Stimulated activated naive CD4-positive, alpha-beta T cell treated with Interleukin-2 at 50 U/mL for 16 hours (primary cell): ENCODE data around the gene UCHL3.

Experiments
- DNase-seq: peaks from one replicate; lab custom pipeline; 2025; lab: John Stamatoyannopoulos, UW

The UCHL3 gene

DNA sequence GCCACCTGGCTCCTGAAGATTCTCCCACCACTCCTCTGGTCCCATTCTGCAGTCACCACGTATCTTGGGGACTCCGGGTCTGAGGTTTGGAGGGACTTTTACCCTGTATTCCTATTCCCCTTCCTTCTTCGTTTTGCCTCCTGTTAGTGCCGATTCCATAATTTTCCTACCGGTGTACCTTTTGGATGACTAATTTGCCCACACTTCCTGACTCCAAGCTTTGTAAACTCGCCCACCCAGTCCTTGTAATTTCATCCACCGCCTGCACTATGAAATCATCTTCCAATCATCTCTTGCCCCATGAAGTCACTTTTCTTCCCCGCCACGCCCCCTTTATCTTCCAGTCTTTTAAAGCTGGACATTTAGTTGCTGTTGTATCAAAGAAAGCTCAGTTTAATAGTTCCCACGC, 572 bp downstream of the UCHL3 start:
- peak; percentile 7 for DNase-seq

DNA sequence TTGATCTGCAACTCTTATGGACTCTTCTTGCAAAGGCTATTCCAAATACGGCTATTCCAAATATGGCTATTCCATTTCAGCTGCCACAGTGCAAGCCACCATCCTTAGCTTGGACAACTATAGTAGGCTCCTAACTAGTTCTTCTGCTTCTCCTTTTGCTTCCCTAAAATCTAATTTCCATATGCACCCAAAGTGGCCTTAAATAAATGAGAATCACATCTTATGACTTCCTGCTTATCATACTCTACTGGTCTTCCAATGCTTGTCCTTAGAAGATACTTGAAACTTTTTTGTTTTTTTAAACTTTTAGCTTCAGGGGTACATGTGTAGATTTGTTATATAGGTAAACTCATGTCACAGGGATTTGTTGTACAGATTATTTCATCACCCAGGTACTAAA, 4.9 kb downstream of the UCHL3 start:
- no peak for DNase-seq

DNA sequence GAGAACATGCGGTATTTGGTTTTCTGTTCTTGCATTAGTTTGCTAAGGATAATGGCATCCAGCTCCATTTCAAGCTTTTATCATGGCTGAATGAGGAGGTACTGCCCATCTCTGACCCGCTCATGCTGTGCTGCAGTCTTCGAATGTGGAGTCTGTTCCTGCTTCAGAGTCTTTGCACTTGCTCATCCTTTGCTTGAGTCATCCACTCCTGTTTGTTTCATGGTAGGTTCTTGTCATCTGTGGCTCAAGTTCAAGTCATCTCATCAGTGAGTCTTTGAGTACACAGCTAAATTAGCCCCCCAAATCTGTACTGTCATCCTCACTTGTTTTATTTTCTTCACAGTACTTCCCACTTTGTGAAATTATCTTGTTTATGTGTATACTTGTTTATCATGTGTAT, 5.4 kb downstream of the UCHL3 start:
- DNase-seq, result no peak

DNA sequence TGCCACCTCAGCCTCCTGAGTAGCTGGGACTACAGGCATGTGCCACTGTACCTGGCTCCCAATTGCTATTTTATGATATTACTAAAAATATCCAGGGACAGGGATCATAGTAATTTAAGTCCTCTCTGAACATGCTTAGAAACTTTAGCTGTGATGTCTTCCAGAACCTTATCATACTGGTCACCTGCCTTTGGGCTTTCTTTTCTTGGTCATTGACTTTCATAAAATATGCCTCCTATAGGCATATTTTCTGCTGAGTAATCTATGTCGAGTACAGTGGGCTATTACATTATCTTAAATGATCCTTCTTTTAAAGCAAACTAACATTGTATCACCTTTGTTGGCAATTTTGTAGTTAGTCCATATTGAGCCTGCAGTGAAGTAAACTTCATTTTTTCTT, 6.2 kb downstream of the UCHL3 start:
- no peak for DNase-seq

DNA sequence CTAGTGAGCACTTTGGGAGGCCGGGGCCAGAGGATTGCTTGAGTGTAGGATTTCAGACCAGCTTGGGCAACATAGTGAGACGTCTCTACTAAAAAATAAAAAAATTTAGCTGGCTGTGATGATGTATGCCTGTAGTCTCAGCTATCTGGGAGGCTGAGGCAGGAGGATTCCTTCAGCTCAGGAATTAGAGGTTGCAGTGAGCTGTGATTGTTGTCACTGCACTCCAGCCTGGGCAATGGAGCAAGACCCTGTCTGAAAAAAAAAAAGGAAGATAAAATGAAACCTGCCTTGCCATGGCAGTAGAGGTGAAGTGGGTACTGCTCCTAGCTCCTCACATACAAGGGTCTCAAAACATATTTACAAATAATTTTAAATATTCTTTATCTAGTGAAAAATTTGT, 7.4 kb downstream of the UCHL3 start:
- no peak for DNase-seq

DNA sequence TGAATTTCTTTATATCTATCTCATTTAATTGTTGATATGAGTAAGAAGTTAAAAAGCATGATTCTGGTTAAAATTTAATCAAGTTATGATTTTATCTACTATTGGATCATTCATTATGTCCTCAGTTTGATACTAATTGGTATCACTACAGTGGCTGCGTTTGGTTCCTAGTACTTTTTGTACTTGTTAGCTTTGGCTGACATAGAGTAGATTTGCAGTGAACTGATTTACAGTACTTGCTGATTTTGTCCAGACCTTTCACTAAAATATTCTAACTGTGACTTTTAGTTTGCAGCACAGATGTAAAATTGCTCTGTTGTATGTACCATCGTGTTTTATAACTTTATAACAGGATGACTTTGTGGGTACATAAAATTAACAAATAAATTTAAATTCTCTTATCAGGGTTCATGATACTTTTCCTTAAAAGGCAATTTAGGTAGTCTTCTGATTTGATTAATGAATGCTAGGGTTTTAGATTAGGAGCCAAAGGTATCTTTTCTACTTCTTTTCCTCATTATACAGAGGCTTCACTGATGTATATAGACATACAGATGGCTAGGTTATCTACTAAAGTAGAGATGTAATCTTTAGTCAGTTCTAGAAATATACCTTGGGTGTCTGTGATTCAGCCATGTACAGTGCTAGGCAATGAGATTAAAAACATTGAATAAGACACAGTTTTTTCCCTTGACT, 8.7 kb downstream of the UCHL3 start:
- no peak for DNase-seq

DNA sequence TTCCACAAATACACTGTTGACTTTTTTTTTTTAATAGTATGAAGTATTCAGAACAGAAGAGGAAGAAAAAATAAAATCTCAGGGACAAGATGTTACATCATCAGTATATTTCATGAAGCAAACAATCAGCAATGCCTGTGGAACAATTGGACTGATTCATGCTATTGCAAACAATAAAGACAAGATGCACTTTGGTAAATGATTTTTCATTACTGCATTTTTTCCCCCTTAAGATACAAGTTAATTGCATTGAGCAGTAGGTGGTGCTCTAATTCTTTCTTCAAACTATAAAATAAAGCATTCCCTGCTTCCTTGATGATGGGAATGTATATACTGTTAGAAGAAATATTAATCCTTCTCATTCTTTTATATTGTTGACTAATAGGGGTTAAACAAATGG, 17.1 kb downstream of the UCHL3 start:
- no peak for DNase-seq

DNA sequence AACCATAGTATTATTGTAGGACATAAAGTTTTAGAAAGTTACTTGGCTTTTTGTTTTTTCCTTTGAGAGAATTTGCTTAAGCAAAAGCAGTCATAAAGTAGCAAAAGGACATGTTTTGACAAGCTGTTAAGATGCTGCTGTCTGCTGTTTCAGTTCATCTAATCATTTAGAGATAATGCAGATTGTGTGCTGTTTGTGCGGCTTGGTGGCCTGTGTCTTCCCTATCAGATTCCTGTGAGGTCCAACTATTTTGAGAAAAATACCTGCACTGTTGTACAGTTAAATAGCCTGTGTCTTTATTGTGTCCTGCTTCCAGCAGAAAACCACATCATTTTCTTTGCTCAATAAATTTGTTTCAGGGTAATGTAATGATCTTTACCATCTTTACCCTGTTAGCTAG, 20.0 kb downstream of the UCHL3 start:
- DNase-seq, result no peak

DNA sequence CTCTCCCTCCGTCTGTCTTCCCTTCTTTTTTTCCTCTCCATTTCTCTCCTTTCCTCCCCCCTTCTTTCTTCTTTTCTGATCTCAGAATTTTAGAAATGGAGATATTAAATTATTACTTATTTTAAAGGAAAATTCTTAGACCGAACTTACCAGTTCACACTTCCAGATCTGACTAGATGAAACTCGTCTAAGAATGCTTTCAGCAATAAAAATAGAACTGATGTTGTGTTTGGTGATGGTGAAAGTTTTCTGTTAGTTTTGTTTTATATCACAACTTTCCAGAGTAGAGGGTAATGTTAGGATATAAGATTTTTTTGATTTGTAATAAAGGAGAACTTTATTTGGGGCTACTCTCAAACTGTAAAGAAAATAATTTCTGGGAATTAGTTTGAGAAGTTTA, 29.9 kb downstream of the UCHL3 start:
- DNase-seq, result no peak

DNA sequence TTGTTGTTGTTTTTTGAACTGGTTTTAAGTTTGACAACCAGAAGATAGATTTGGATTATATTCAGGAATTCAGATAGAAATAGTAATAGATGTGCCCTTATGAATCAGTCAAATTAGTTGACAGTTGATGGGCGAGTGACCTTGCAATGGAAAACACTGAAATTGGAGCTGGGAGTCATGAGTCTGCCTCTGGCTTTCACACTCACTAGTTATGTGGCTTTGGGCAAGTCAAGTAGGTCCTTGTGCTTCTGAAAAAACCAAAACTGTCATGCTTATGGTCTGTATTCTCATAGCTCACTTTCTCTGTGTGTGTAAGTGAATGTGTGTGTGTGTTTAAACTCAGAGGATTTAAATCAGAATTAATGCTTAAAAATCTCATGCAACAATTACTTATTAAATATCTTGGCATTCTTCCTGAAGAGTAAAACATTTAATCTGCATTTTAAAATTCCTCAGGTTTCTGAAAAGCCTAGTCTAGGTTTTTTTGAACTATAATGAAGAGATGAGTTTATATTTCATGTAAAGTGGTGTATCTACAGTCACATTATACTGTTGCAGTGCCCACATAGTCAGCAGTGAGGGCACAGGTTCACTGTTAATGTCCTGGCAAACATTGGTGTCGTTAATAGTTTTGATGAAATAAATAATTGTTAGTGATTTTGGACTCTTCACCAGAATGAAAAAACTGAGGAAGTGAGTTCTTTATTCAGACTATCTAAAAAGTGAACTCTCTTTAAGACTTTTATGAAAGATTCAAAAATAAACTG, 32.5 kb downstream of the UCHL3 start:
- DNase-seq, result no peak

DNA sequence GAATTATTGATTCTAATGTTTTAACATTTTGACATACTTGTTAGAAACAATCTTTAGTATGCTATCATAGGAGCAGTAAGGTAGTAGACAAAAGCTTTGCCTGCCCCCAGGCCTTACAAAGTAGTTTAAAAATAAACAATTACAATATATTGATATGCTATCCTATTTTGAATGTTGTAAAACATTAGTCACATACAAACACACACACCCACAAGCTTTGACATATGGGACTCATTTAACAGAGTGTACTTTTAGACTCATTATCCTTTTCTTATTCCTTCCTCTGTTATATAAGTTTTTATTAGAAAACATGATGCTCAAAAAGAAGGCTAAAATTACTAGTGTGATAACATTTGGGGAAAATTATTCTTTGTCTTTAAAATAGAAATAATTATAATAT, 33.5 kb downstream of the UCHL3 start:
- no peak for DNase-seq

DNA sequence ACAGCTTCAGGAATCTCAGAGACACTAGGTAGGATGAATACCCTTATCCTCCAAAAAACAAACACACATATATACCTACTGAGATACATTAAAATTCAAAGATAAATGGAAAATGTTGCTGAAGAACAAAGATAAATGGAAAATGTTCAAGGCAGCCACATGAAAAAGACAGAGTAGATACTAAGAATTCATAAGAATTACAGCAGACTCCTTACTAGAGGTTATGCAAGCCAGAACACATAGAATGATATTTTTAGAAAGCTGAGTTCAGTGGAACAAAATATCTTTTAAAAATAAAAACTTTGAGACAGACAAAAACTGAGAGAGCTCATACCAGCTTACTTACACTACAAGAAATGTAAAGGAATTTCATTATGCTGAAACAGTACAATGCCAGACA, 35.6 kb downstream of the UCHL3 start:
- no peak for DNase-seq

DNA sequence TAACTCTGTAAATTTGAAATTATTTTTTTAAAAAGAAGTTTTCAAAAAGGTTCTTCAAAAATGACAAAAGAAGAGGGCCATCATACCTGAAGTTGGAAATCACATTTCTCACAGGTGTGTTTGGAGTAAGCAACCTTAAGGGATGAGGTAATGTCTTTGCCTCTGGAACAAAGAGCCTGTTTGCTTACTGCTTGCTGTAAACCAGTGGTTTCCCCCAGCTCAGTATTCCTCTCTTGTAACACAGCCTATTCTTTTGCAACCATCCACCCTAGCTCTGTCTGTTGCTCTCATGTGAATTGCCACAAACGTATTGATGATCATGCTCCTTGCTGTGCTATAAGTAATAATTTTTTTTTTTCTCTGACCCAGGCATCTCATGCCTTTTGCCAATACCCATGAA, 38.1 kb downstream of the UCHL3 start:
- no peak for DNase-seq

DNA sequence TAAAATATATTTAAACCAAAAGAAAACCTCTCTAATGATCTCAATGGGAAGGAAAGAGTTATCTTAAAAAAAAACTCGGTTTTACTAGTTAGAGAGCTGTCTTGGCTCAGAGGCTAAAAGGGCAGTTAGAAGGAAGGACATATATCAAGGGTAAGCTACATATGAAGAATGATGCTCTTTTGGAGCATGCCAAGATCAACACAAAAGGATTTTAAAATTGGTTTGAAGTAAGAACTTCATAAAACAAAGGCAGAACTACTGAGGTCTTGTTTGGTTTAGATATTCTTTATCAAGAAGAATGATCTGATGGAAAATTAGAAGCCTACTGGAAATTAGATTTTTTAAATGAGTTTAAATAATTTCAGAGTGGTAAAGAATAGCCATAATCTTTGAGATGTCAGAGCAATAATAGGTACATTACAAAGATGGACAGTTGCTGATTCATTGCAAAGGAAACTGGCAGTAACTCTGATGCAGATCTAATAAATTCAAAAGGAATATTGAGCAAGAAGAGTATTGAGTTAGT, 47.1 kb downstream of the UCHL3 start:
- no peak for DNase-seq

DNA sequence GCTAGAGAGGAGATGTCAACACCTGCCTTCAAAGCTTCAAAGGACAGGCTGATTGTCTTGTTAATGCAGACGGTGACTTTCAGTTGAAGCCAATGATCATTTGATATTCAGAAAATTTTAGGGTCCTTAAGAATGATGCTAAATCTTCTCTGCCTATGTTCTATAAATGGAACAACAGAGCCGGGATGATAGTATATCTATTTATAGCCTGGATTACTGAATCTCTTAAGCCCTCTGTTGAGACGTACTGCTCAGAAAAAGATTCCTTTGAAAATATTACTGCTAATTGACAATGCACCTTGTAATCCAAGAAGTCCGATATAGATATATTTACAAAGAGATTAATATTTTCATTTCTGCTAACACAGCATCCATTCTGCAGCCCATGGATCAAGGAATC, 50.8 kb downstream of the UCHL3 start:
- no peak for DNase-seq

DNA sequence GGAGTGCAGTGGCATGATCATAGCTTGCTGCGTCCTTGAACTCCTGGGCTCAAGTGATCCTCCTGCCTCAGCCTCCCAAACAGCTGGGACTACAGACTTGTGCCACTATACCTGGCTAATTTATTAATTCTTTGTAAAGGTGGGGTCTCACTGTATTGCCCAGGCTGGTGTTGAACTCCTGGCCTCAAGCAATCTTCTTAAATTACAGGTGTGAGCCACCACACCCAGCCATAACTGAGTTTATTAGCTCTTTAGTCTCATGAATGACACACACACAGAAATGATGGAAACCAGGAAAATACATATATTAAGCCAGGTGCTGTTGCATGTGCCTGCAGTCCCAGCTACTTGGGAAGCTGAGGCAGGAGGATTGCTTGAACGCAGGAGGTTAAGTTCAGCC, 53.4 kb downstream of the UCHL3 start:
- DNase-seq, result no peak

DNA sequence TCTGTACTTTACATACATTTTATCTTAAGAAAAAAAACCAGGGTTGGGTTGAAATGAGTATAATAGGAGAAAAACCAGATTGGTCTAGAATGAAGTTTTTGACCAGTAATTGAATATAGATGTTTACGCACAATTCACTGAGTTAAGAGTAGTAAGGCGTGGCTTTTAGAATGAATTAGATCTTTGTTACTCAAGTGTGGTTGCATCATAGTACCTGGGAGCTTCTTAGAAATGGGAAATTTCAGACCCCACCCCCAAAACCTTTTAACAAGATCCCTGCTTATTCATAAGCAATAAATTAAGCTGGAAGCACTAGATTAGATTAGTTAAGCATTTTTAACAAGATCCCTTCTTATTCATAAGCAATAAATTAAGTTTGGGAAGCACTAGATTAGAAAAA, 57.9 kb downstream of the UCHL3 start:
- no peak for DNase-seq

DNA sequence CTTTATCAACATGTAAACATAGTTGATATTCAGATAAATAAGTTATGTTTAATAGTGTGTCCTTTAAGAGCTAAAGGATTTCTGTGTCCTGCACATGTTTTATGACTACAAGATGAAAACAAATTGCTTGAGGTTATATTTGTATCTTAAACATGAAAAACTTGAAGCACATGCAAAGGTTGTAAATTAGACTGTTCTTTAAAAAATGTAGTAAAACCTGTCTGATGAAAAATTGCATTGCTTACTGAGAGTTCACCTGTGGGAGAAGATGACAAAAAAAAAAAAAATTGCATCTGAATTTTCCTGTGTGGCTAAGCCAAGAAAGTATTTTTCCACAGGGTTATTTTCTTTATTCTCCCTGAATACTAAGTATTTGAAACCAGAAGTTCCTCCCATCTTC, 60.9 kb downstream of the UCHL3 start:
- DNase-seq, result no peak

DNA sequence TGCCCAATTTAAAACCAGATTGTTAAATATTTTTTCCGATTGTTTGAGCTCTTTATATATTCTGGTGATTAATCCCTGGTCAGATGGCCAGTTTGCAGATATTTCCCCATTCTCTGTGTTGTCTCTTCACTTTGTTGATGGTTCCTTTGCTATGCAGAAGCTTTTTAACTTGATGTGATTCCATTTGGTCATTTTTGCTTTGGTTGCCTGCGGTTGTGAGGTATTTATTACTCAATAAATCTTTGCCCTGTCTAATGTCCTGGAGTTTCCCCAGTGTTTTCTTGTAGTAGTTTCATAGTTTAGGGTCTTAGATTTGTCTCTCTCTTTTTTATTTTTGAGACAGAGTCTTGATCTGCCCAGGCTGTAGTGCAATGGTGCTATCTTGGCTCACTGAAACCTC, 62.8 kb downstream of the UCHL3 start:
- DNase-seq, result no peak

DNA sequence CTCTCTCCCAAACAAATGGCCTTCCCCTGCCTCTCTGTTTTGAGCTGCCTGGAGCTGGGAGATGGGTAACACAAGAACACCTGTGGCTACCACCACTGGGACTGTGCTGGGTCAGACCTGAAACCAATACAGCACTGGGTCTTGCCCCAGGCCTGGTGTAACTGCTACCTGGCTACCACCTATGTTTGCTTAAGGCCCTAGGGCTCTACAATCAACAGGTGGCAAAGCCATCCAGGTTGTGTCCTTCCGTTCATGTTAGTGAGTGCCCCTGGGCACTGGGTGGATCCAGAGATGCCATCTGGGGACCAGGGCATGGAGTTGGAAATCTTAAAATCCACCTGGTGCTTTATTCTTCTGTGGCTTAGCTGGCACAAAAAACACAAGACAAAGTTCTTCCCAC, 67.6 kb downstream of the UCHL3 start:
- no peak for DNase-seq

DNA sequence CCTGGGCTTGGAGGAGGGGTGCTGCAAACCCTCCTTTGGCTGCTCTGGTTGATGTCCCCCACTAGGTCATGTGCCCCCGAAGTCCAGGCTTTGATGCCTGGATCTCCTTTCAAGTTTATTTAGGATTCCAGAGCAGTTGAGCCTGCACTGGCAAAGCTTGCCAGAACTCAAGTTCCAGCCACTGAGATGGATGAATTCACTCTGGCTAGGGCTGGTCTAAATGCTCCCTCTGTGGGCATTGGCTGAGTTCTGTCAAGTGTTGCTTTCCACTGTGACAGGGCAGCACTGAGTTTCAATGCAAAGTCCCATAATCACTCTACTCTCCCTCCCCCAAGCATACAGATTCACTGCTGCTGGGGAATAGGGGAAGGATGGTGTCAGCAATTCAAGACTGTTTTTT, 68.7 kb downstream of the UCHL3 start:
- DNase-seq, result no peak

DNA sequence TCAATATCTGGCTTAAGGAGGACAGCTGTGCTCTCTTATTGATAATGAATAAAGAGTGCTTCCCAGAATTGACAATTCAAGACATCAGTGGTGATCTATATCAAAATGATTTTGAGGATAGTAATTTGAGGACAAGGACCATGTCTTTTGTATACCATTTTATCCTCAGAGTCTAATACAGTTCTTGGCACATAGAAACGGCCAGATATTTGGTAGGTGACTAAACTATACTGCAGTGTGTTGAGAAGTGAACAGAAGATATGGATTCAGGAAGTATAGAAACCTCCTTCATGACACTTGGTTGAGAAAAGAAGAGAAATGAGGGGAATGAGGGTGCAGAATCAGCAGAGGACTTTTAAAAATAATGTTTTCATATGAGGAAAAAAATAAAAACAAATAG, 70.4 kb downstream of the UCHL3 start:
- no peak for DNase-seq

DNA sequence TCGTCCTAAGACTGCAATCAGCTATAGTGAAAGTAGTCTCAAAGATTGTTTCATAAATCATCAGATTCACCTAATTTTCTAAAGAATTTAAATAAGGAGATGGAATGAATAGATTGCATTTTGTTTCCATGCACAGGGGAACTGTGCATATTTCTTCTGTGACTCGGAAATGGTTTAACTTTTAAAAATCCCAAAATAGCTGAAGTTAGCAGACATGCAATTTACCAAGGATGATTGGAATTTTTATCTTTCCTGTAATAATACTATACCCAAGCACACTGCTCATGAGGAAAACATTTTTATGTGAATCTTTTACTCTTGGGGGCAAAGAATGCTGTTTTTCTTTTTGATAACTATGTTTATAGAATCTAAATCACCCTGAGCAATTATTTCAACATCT, 71.6 kb downstream of the UCHL3 start:
- no peak for DNase-seq

DNA sequence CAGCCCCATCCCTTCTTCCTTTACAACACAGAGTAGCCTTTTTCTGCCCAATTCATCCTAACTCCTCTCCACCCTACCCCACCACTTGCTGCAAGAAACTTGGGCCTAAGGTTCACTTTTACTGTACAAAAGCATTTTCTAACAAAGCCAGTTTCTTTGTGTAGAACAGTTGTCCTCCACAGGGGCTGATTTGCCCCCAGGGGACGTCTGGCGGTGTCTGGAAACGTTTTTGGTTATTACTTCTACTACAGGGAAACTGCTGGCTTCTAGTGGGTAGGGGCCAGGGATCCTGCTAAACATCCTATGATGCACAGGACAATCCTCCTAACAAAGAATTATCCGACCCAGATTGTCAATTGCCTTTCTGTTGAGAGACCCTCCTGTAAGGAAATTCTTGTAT, 79.2 kb downstream of the UCHL3 start:
- DNase-seq, result no peak
